GM21390 (cell line): ENCODE data around the gene LRRC59.

Experiments
- ATAC-seq: cut with Tn5 transposase; IDR thresholded peaks from one replicate; pipeline ENCODE4 v1.9.1; 2021; ENCODE audit not compliant: unreplicated experiment

The LRRC59 gene

GRCh38 chr17:50388728-50389127 is 8.6 kb downstream of the LRRC59 start:
- ATAC-seq: no peak

- no peak for ATAC-seq
These were observed 10.8 kb downstream of the LRRC59 start for GRCh38 chr17:50386510-50386909.

GRCh38 chr17:50382931-50383330 is 14.4 kb downstream of the LRRC59 start:
- ATAC-seq: no peak

- ATAC-seq: no peak
These were observed 15.4 kb downstream of the LRRC59 start for GRCh38 chr17:50381920-50382319.

GRCh38 chr17:50381260-50381815 is 16.0 kb downstream of the LRRC59 start:
- ATAC-seq: no peak

GRCh38 chr17:50380369-50381259 is 16.7 kb downstream of the LRRC59 start:
- ATAC-seq: no peak

GRCh38 chr17:50379351-50380132 is 17.8 kb downstream of the LRRC59 start:
- ATAC-seq: no peak

GRCh38 chr17:50375858-50376538 is 21.3 kb downstream of the LRRC59 start:
- no peak for ATAC-seq

- no peak for ATAC-seq
These were observed 23.6 kb downstream of the LRRC59 start for GRCh38 chr17:50373705-50374104.

- ATAC-seq: peak; percentile 88
These were observed 24.4 kb downstream of the LRRC59 start, which contains the start of the genes EME1 and MRPL27 for GRCh38 chr17:50372758-50373556. Gene EME1, plus strand, starts transcription at chr17:50373229. Its CDS starts 1,980 bp downstream, at chr17:50375209. Gene MRPL27, minus strand, starts transcription at chr17:50373184. Its CDS starts 14 bp downstream, at chr17:50373170.

GRCh38 chr17:50372222-50372757 is 25.0 kb downstream of the LRRC59 start:
- no peak for ATAC-seq

GRCh38 chr17:50371526-50371925 is 25.8 kb downstream of the LRRC59 start:
- ATAC-seq: no peak

GRCh38 chr17:50370052-50370451 is 27.3 kb downstream of the LRRC59 start:
- ATAC-seq: no peak

- ATAC-seq: no peak
These were observed 29.9 kb downstream of the LRRC59 start for GRCh38 chr17:50367401-50367800.

GRCh38 chr17:50365649-50366393 is 31.5 kb downstream of the LRRC59 start:
- no peak for ATAC-seq

GRCh38 chr17:50365165-50365564 is 32.2 kb downstream of the LRRC59 start:
- no peak for ATAC-seq

GRCh38 chr17:50364715-50365114 is 32.6 kb downstream of the LRRC59 start:
- ATAC-seq: no peak

GRCh38 chr17:50364061-50364458 is 33.3 kb downstream of the LRRC59 start:
- ATAC-seq: no peak
